RWPE2 (cell line): ENCODE measurements around the gene ATXN7L2.
"Not testable (repeated sequence)": the region's sequence is repeated elsewhere in the genome, so short reads cannot be mapped to it uniquely, and the experiment has no call there.

Experiments
- ATAC-seq: fragments of 200-7000 bp; cut with Tn5 transposase; 3 replicates; pipeline ENCODE4 v1.9.1; 2021; ENCODE audit warnings: low read depth
- DNase-seq: peaks from one replicate; pipeline ENCODE4 v3.0.0-alpha.2; 2020; ENCODE audit warnings: low spot score
- H3K27ac ChIP-seq: fragments of 450-650 bp; 2 replicates; pipeline ENCODE4 v1.5.1; 2017; ENCODE audit warnings: mild to moderate bottlenecking; ENCODE audit not compliant: poor library complexity, severe bottlenecking
- H3K27me3 ChIP-seq: fragments of 250-450 bp; sonication (Bioruptor Pico); 2 replicates; pipeline ENCODE4 v1.5.1; 2021; ENCODE audit warnings: mild to moderate bottlenecking, moderate library complexity; ENCODE audit not compliant: insufficient read depth, poor library complexity, severe bottlenecking
- H3K36me3 ChIP-seq: fragments of 250-450 bp; sonication (Bioruptor Pico); 2 replicates; pipeline ENCODE4 v1.5.1; 2020; ENCODE audit warnings: low read depth, mild to moderate bottlenecking, moderate library complexity
- H3K4me1 ChIP-seq: fragments of 250-450 bp; sonication (Bioruptor Pico); 2 replicates; pipeline ENCODE4 v1.5.1; 2021; ENCODE audit warnings: mild to moderate bottlenecking, moderate library complexity; ENCODE audit not compliant: insufficient read depth, poor library complexity, severe bottlenecking
- H3K4me3 ChIP-seq: fragments of 250-450 bp; sonication (Bioruptor Pico); 2 replicates; pipeline ENCODE4 v1.5.1; 2021; ENCODE audit warnings: mild to moderate bottlenecking, moderate library complexity; ENCODE audit not compliant: severe bottlenecking
- H3K9me3 ChIP-seq: fragments of 250-450 bp; sonication (Bioruptor Pico); 2 replicates; pipeline ENCODE4 v1.5.1; 2021; ENCODE audit warnings: mild to moderate bottlenecking, moderate library complexity; ENCODE audit not compliant: severe bottlenecking
- CTCF ChIP-seq: fragments of 450-650 bp; IDR thresholded peaks from one replicate; pipeline ENCODE4 v1.5.1; 2017; ENCODE audit warnings: mild to moderate bottlenecking, moderate library complexity; ENCODE audit not compliant: poor library complexity, severe bottlenecking

ATXN7L2 gene

GRCh38 chr1:109443476-109443875, 40.2 kb upstream of the ATXN7L2 start:
- DNase-seq (no peak), ATAC-seq (no peak)
- TF ChIP-seq CTCF: no peak
- Histone ChIP-seq H3K36me3 (no peaks in the 10 kb centered on the region), H3K4me3 (no peak overlapping the region), H3K9me3 (no peaks in the 10 kb centered on the region), H3K4me1 (no peaks in the 10 kb centered on the region), H3K27me3 (no peaks in the 10 kb centered on the region), H3K27ac (no peak overlapping the region)

DNA sequence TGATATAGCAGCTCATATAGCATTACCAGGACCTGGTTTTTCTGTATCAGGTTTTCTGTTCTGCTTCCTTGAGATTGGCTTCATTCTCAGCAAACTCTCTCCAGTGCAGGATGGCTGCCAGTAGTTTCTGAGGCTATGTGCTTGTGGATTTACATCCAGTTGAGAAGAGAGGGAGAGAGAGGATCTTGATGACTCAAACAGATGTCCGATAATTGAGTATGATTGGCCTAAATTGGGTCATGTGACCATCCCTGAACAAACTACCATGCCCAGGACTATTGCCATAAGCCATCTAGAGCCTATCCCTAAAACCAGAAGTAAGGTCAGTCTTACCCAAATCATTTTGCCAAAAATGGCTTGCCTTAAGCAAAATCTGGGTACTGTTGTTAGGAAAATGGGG, 39.4 kb upstream of the ATXN7L2 start:
- peaks cover 4% of the 10 kb centered on the region for H3K27me3 ChIP-seq
- no peak for TF ChIP-seq CTCF
- H3K27ac ChIP-seq: no peak overlapping the region
- ATAC-seq (no peak), DNase-seq (no peak)
- H3K4me3 ChIP-seq: no peak overlapping the region
- H3K9me3 ChIP-seq: no peaks in the 10 kb centered on the region
- H3K36me3 ChIP-seq: no peaks in the 10 kb centered on the region
- no peaks in the 10 kb centered on the region for H3K4me1 ChIP-seq

- not testable (repeated sequence) for DNase-seq, ATAC-seq, H3K27ac ChIP-seq, H3K4me3 ChIP-seq, H3K9me3 ChIP-seq, H3K27me3 ChIP-seq, H3K4me1 ChIP-seq, H3K36me3 ChIP-seq
Measured at GRCh38 chr1:109445949-109446695, 37.6 kb upstream of the ATXN7L2 start.

DNA sequence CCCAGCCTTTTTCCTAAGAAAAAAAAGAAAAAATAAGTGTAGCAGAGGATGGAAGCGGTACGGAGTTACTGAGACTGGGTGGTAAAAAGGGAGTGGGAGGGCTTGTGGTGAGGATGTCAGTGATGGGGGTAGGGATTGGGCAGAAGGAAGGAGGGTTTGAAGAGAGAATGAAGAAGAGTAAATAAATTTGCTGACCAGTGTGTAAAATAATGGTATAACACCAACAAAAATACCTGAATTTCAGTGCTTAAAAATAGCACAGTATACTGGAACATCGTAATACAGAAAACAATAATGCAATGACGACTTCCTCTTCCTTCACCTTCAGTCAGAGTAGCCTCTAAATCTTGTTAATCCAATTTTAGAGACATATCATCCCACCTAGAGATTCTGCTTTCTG, 36.2 kb upstream of the ATXN7L2 start:
- Histone ChIP-seq H3K27me3 (peaks cover 4% of the 10 kb centered on the region), H3K4me3 (no peak overlapping the region), H3K4me1 (no peaks in the 10 kb centered on the region), H3K27ac (no peak overlapping the region), H3K9me3 (no peaks in the 10 kb centered on the region), H3K36me3 (no peaks in the 10 kb centered on the region)
- no peak for TF ChIP-seq CTCF
- ATAC-seq (no peak), DNase-seq (no peak)

DNA sequence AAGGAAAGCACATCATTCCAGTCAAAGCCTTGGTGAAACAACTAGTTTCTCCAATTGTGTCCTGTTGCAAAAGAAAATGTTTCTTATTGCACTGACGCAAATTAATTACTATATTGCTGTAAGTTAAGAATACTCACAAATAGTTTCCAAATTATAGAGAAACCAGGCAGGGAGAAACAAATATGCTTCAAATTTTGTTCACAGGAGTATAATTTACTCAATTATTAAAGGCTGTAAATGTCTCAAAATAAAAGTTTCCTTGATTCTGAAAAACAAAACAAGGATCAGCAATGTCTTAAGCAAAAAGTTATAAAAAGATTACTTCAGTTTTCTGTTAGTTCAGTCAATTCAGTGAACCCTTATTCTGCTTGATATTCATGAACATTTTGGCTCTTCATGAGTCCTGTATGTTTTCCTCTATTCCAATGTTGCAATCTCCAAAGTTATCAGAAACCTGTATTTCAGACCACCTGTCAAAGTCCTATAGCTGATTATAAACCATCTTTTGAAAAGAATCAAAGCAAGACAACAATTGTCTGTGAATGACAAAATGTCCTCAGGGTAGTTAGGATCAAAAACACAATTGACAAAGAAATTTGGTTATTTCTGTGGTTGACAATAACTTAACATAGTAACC, 29.1 kb upstream of the ATXN7L2 start:
- DNase-seq (no peak), ATAC-seq (no peak)
- H3K9me3 ChIP-seq: no peaks in the 10 kb centered on the region
- no peak overlapping the region for H3K4me3 ChIP-seq
- H3K36me3 ChIP-seq: no peaks in the 10 kb centered on the region
- peaks cover 14% of the 10 kb centered on the region for H3K27me3 ChIP-seq
- H3K27ac ChIP-seq: no peak overlapping the region
- H3K4me1 ChIP-seq: no peaks in the 10 kb centered on the region
- no peak for TF ChIP-seq CTCF
